Posterior cingulate gyrus (tissue), 11 donors: Measurements from ENCODE around the gene IQGAP1.
"Not testable (repeated sequence)": the region's sequence is repeated elsewhere in the genome, so short reads cannot be mapped to it uniquely, and the experiment has no call there.

Experiments used
- DNase-seq, 10 donors: peaks; one replicate each; pipeline versions ENCODE4 v3.0.0 to v3.0.0-alpha.2; 2020 to 2021; ENCODE audit warnings: mixed read lengths in 3 of 10
- intact Hi-C: fragments of 100-400 bp; cut with DNase I; formaldehyde crosslinking; loops from one replicate; pipeline ENCODE4 v1.15.1; 2023

The IQGAP1 gene

DNA sequence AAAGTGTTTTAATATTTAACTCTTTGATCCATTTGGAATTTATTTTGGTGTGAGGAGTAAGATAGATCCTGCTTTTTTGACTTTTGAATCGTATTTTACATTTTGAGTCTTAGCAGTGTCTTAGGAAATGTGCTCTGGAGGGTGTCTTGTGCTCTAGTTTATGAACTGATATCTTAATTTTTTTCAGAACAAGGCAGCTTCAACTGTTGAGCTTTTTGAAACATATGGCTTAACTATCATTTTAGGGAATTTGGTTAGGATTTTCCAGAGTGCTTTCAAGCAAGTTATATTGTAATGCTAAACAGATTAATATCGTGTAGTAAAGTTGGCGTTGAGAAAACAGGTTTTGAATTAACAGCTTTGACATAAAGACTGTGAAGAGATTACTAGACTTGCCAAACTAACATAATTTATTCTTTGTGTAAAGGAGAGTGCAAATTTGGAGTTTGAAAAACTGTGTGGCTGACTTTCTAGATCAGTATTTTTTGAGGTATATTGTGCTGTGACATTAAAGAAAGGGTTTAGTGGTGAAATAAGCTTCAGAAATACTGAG, 17.1 kb downstream of the IQGAP1 start:
- intact Hi-C loops = no loop called here
- no peak for DNase-seq

DNA sequence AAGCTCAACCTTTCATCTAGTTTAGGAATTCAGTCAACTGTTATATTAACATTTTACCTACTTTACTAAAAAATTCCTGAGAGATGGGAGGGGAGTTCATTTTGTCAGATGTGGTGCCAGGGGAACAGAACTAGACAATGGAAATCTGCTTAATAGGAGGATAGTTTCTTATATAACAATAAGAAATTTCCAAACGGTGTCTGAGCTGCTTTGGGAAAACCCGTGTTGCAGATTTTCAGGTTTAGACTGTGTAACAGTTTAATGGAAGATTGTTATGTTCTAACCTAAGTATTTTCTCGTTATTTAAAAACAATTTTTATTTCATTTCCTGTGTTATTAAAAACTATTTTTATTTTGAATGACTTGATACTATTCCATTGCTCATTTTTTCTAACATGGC, 19.3 kb downstream of the IQGAP1 start:
- intact Hi-C loops = no loop called here

DNA sequence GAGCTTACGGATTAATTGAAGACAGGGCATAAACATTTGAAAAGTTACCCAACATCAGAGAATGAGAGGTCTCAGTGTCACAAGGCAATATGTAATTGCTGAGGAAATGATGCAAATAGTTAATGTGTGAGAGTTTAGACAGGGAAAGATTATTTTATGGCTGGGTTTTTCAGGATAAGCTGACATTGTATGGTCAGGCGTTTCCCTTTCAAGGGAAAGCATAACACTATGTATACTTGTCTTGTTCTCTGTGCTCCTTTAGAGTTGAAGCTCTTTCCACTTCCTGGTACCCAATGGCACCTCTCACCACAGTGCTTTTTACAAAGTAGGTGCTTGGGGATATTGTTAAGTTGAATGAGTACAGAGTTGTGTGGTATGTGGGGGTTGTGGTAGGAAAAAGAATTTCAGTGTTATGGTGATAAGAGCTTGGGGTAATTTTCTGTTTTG, 19.9 kb downstream of the IQGAP1 start:
- intact Hi-C loops = no loop called here
- DNase-seq = no peak

More for the DNA sequence above, 19.3 kb downstream of the IQGAP1 start:
- DNase-seq = no peak

DNA sequence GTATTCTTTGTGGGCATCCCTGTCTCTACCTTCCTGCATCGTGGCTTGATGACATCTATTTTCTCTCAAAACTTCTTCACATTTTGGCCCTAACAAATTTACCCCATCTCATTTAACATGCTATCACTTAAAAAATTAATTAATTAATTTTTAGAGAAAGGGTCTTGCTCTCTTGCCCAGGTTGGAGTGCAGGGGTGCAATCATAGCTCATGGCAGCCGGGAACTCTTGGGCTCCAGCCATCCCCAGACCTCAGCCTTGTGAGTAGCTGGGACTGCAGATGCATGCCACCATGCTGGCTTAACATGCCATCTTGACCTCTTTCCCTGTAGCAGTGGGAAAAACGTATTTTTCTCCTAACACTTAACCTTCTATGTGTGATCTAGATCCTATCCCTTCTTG, 20.6 kb downstream of the IQGAP1 start:
- intact Hi-C loops = no loop called here
- no peak for DNase-seq

DNA sequence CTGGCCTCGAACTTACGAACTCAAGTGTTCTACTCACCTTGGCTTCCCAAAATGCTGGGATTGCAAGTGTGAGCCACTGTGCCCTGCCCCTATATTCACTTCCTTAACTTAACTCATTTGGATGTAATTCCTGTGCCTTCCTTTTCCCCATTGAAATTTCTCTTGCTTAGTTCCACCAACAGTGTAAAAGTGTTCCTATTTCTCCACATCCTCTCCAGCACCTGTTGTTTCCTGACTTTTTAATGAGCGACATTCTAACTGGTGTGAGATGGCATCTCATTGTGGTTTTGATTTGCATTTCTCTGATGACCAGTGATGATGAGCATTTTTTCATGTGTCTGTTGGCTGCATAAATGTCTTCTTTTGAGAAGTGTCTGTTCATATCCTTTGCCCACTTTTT, 21.5 kb downstream of the IQGAP1 start:
- DNase-seq, intact Hi-C loops: not testable (repeated sequence)

DNA sequence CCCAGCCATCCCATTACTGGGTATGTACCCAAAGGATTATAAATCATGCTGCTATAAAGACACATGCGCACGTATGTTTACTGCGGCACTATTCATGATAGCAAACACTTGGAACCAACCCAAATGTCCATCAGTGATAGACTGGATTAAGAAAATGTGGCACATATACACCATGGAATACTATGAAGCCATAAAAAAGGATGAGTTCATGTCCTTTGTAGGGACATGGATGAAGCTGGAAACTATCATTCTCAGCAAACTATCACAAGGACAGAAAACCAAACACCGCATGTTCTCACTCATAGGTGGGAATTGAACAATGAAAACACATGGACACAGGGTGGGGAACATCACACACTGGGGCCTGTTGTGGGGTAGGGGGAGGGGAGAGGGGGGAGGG, 22.3 kb downstream of the IQGAP1 start:
- DNase-seq, intact Hi-C loops: not testable (repeated sequence)

DNA sequence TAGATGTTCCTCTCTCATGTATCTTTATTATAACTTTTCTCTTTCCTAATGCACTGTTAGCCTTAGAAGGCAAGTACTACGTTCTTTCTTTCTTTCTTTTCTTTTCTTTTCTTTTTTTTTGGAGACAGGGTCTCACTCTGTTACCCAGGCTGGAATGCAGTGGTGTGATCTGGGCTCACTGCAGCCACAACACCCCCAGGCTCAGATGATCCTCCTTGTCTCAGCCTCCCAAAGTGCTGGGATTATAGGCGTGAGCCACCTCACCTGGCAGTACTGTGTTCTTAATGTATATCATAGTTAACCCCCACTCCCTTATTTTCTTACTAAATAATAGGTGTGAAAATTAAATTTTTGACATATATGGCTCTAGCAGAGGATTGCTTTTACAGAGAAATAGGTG, 23.1 kb downstream of the IQGAP1 start:
- intact Hi-C loops = no loop called here
- DNase-seq = no peak

DNA sequence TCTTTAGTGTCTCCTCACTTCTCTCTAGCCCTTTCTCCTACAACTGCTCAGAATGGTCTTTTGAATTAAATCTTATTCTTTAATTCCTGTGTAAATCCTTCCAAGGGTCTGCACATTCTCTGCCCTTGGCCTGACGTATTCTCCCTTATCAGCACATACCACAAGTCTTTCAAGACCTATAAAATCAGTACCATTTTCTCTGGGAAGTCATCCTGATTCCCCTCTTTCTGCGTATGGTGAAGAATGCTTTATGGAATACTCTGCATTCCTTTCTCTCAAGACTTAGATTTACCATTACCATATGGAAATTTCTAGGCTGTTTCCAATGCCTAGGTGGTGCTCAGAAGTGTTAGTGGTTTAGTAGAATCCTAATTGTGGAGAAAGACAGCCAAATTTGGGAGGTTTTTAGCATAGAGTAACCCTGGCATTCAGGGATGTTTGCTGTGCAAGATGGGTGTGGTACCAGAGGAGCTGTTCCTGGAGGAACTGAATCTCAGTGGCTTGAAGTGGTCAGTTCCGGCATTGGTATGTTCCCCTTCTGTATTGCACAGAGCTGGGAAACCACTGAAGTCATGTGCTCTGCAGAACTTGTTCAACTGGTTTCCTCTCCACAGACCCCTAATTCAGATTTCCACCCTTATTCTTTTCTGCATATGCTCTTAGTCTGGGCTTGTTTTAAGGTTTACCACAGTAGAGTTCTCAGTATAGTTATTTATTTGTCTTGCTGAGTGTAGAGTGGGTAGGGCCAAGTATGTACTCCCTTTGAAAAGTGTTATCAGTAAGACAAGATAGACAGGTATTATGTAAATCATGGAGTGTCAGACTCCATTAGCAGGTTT, 24.5 kb downstream of the IQGAP1 start:
- intact Hi-C loops = no loop called here
- no peak for DNase-seq

DNA sequence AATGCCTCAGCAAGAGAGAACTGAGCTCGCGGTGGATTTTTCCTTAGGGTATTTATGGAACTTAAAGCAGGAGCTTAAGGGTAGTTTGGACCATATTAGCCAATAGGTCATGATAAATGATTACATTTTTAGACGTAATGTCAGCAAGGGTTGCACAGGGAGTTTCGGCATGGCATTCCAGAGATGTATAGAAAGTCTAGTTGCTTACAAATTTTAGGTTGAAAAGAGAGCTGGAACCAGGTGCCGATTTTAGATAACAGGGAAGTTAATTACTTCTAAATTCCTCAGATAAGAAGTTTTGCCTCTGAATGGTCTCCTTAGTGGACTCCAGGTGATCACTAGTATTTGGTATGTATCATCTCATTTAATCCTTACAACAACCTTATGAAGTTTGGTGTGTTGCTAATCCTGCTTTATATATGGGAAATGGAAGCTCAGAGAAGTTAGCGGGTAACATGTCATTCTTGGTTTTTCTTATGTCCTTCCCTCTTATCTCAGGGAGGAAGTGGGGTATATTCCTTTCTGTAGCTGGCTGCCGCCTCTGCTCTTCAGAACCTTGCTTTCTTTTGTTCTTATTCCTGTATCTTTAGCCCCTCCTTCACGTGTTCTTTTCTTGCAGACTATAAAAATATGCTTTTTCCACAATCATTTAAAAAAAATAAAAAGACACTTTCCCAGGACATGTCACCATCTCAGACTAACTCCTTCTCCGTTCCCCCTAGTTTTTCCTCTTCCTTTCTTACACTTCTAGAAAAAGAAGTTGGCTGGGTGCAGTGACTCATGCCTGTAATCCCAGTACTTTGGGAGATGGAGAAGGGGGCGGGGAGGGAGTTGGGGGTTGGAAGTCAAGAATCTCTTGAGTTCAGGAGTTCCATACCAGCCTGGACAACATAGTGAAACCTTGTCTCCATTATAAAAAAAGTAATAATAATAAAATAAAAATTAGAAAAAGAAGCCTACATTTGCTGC, 25.7 kb downstream of the IQGAP1 start:
- no peak for DNase-seq
- intact Hi-C loops = no loop called here

DNA sequence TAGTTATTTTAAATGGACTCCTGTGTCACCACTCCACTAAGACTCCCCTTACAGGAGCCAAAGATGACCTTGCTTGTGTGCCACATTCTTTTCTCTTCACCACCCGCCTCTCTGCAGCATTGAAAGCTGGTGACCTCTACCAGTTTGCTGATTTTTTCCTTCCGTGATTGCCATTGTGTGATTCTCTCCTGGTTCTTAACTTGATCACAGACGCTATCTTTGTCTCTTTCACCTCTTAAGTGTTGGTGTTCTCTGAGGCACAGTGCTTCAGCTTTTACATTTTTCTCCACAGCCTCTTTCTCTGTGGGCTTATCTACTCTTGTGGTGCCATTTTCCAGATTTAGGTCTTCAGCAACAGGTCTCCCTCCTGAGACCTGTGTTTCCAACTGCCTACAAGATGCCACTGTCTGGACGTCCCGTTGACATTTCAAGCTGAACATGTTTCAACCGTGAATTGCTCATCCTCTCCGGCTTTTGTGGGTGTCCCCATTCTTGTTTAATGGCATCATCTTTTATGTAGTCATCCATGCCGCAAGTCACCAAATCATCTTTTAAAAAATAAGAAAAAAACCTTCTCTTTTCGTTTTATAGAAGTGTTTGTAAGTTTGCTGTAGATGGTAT, 26.5 kb downstream of the IQGAP1 start:
- intact Hi-C loops = no loop called here
- DNase-seq = no peak

DNA sequence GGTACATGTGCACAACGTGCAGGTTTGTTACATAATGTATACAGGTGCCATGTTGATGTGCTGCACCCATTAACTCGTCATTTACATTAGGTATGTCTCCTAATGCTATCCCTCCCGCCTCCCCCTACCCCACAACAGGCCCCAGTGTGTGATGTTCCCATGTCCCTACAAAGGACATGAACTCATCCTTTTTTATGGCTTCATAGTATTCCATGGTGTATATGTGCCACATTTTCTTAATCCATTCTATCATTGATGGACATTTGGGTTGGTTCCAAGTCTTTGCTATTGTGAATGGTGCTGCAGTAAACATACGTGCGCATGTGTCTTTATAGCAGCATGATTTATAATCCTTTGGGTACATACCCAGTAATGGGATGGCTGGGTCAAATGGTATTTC, 28.0 kb downstream of the IQGAP1 start:
- DNase-seq, intact Hi-C loops: not testable (repeated sequence)

DNA sequence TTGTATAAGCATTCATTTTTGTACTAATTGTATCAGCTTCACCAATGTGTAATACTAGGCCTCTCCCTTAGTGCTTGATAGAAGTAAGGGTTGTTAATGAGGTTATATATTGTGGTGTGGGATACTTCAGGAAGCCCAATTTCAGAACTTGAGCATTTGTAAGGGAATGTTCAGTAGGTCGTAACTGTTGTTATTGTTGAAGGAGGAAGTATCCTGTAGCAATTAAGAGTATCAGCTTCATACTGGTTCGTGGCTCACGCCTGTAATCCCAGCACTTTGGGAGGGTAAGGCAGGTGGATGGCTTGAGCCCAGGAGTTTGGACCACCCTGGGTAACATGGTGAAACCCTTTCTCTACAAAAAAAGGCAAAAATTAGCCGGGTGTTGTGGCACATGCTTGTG, 30.6 kb downstream of the IQGAP1 start:
- DNase-seq = no peak
- intact Hi-C loops = no loop called here

DNA sequence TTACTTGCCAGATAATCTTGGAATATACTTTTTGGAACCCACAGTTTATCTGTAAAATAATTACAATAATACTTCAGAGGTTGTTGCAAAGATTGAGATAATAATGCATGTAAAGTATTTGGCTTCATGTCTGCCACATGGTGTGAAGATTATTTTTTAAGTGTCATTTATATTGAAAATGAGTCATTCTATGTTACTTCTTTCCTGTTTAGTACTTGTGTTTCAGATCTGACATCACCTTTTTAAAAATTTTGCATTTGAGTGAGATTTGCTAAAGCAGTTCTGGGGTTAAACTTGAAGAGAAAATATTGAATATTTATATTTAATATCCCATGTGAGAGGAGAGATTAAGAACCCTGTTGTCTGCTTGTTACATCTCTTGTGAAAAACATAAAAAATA, 31.2 kb downstream of the IQGAP1 start:
- intact Hi-C loops = no loop called here
- no peak for DNase-seq

DNA sequence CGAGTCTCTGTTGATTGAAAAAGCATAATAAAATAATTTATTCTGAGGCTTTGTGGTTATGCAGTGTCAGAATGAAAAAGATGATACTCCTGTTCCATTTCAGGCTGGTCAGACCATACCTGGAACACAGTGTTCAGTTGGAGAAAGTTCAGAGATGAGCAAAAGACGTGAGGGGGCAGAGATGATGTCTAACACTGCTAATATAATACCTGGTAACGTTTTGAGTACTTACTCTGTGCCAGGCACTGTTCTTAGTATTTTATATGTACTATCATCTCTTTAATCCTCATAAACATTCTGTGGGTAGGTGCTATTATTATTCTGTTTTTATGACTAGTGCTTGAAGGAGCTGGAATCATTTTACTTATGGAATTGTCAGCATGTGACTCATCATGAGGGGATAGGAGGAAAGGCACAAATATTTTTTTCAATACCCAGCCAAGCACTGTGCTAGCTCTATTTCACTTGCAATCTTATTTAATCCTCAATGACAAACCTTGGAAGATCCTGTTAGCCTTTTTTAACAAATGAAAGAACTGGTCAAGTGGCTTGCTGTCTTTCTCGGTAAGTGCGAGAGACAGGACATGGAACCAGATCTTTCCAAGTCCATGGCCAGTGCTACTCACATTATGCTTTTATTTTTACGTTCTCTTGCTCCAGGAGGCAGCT, 31.8 kb downstream of the IQGAP1 start:
- intact Hi-C loops = no loop called here
- DNase-seq = no peak

DNA sequence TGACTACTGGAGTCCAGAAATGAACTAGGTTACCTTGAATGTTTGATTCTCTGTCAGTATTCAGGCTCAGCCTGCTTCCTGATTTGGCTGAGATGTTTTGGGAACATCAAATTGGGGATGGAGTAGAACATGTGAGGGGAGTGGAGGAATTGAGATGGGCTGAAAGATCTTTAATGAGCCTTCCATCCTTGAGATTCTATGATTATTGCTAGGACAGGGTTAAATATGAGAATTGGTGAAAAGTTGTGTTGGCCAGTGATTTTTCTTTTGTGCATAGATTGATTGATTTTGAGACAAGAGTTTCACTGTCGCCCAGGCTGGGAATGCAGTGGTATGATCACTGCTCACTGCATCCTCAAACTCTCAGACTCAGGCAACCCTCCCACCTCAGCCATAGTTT, 32.4 kb downstream of the IQGAP1 start:
- no peak for DNase-seq
- intact Hi-C loops = no loop called here

DNA sequence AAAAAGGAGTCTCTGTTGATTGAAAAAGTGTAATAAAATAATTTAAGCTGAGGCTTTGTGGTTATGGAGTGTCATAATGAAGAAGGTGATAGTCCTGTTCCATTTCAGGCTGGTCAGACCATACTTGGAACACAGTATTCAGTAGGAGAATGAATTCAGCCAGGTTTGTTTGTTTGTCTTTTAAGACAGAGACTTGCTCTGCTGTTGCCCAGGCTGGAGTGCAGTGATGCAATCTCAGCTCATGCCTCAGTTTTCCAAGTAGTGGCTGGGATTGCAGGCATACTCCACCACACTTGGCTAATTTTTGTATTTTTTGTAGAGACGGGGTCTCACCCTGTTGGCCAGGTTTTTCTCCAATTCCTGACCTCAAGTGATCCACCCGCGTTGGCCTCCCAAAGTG, 33.5 kb downstream of the IQGAP1 start:
- intact Hi-C loops = no loop called here
- no peak for DNase-seq

DNA sequence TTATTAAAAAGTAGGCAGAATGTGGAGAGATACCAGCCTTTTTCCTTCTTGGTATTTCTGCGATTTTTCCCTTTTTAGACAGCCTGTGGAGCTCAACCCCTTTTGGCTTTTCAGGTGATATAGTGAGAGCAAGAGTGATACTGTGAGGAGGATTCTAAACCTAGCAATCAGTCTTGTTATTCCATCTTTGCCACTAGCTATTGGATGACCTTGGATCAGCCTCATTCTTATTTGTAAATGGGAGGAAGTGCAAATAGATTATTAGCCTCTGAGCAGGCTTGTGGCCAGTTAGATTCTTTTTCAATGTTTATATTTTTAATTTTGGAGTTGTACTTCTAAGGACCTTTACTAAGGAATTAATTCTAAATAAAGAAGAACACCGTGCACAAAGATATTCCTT, 34.0 kb downstream of the IQGAP1 start:
- no peak for DNase-seq
- intact Hi-C loops = no loop called here

DNA sequence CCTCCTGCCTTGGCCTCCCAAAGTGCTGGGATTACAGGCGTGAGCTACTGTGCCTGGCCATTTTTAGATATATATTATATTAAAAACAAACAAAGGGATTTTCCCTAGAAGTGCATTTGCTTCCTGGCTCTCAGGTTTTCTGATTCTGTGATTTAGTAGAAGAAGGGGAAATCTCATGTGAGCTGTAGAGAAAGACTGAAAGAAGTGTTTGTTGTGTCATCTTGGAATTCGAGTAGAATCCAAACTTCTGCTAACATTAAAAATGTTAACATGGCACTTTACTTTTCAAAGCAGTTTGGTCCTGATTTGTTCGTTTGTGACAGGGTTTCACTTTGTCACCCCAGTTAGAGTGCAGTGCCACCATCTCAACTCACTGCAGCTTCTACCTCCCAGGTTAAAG, 34.9 kb downstream of the IQGAP1 start:
- intact Hi-C loops = no loop called here
- no peak for DNase-seq

DNA sequence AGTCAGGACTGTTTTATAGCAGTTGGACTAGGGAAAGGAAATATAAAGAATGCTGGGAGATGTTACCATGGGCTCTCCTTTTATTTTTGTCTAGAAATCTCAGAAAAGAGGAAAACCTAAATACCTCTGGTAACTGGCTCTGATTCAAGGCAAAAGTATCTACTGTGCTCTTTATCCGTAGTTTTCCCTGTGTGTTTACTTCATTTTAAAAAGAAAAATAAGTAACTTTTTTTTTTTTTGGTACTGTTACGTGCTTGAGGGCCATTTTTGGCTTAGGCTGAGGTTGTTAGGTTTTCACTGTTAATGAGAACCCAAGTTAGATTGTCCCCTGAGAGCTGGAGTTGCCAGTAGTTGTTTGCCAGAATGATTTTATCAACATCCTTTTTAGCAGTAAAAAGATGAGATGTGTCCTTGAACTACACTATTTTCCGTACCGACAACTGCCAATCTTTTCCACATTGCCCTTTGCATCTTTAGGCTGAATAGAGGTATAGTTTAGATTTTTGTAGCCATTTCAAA, 35.8 kb downstream of the IQGAP1 start:
- intact Hi-C loops = no loop called here
- DNase-seq = no peak
